H1 (cell line): ENCODE data around the gene ARL6IP4. TPM values are rescaled to one million over a fixed set of nuclear protein-coding genes. Genes with fewer than 3 reads are reported as not detected.

Experiments
- CTCF ChIA-PET: fragments of 300-600 bp; sonication (Branson Sonifier 250); formaldehyde crosslinking; loops from one replicate; lab custom pipeline; 2021; ENCODE audit not compliant: partially characterized antibody; lab: Charles Lee
- POLR2A ChIA-PET: fragments of 300-600 bp; sonication (Branson Sonifier 250); formaldehyde crosslinking; loops from one replicate; lab custom pipeline; 2021; ENCODE audit warnings: inconsistent platforms; ENCODE audit not compliant: partially characterized antibody; lab: Charles Lee
- DNase-seq, 2 experiments: peaks; one replicate each; pipeline versions ENCODE4 v3.0.0 to v3.0.0-alpha.2; 2010 to 2022; ENCODE audit warnings: low spot score in 2 of 2, low read depth in 1 of 2, mixed read lengths in 1 of 2
- FAIRE-seq: peaks from 2 replicates; lab custom pipeline; 2011; peaks lifted over from hg19 to GRCh38; lab: Jason Lieb, UNC
- H2AFZ ChIP-seq: 2 replicates; pipeline ENCODE4 v1.8.1; 2012; ENCODE audit warnings: low read length, inconsistent platforms
- H2AK5ac ChIP-seq: 2 replicates; pipeline ENCODE4 v1.6.1; 2013; ENCODE audit warnings: low read depth, low read length
- H2BK120ac ChIP-seq: replicated peaks from 2 replicates; pipeline ENCODE3; 2013; ENCODE audit warnings: low read depth, low read length, inconsistent platforms
- H2BK12ac ChIP-seq: 2 replicates; pipeline ENCODE4 v1.6.1; 2013; ENCODE audit warnings: low read depth, low read length
- H2BK15ac ChIP-seq: 2 replicates; pipeline ENCODE4 v1.6.1; 2013; ENCODE audit warnings: low read length
- H2BK20ac ChIP-seq: 2 replicates; pipeline ENCODE4 v1.6.1; 2013; ENCODE audit warnings: low read length
- H2BK5ac ChIP-seq: 2 replicates; pipeline ENCODE4 v1.6.1; 2013; ENCODE audit warnings: low read depth, low read length
- H3K14ac ChIP-seq: 2 replicates; pipeline ENCODE4 v1.6.1; 2013; ENCODE audit warnings: inconsistent platforms; ENCODE audit not compliant: insufficient read length
- H3K18ac ChIP-seq: 2 replicates; pipeline ENCODE4 v1.6.1; 2013; ENCODE audit warnings: low read length; ENCODE audit errors: extremely low read depth
- H3K23ac ChIP-seq: 2 replicates; pipeline ENCODE4 v1.6.1; 2013; ENCODE audit warnings: inconsistent platforms; ENCODE audit not compliant: insufficient read length
- H3K23me2 ChIP-seq: 2 replicates; pipeline ENCODE4 v1.6.1; 2013; ENCODE audit warnings: low read depth, low read length
- H3K27ac ChIP-seq: 2 replicates; pipeline ENCODE4 v1.6.1; 2011; ENCODE audit warnings: low read depth, low read length, inconsistent platforms
- H3K27me3 ChIP-seq, 4 experiments: replicated peaks in 1 of 4; 1 replicate in 1 of 4; 2 replicates in 3 of 4; pipeline versions ENCODE4 v1.6.1 to v1.8.1; 2011 to 2013; ENCODE audit warnings: low read length in 3 of 4, mild to moderate bottlenecking in 3 of 4, inconsistent platforms in 2 of 4, mixed read lengths in 2 of 4, moderate library complexity in 1 of 4; ENCODE audit not compliant: control insufficient read depth in 3 of 4, insufficient read depth in 3 of 4; ENCODE audit errors: extremely low read depth in 1 of 4
- H3K36me3 ChIP-seq, 4 experiments: 2 replicates each; pipeline versions ENCODE4 v1.6.1 to v1.8.1; 2011 to 2013; ENCODE audit warnings: mild to moderate bottlenecking in 4 of 4, low read length in 3 of 4, moderate library complexity in 2 of 4, control low read depth in 1 of 4, inconsistent platforms in 1 of 4; ENCODE audit not compliant: insufficient read depth in 4 of 4, control insufficient read depth in 2 of 4
- H3K4ac ChIP-seq: replicated peaks from 2 replicates; pipeline ENCODE3; 2013; ENCODE audit warnings: low read length, low read depth, mixed read lengths, inconsistent platforms; ENCODE audit not compliant: insufficient read length
- H3K4me1 ChIP-seq, 4 experiments: replicated peaks in 1 of 4; 1 replicate in 1 of 4; 2 replicates in 3 of 4; pipeline versions ENCODE4 v1.6.1 to v1.8.1; 2011 to 2013; ENCODE audit warnings: low read length in 3 of 4, inconsistent platforms in 2 of 4, mixed read lengths in 1 of 4; ENCODE audit not compliant: insufficient read depth in 4 of 4, control insufficient read depth in 3 of 4
- H3K4me2 ChIP-seq, 2 experiments: 2 replicates each; pipeline versions ENCODE4 v1.6.1 to v1.8.1; 2011 to 2013; ENCODE audit warnings: low read depth in 2 of 2, low read length in 2 of 2, control low read depth in 1 of 2, inconsistent platforms in 1 of 2, mild to moderate bottlenecking in 1 of 2; ENCODE audit not compliant: insufficient read depth in 1 of 2
- H3K4me3 ChIP-seq, 4 experiments: fragments of 200-600, 300-600 bp in 1 of 4; sonication (generic), shearing (Covaris generic), sonication (Bioruptor Twin) in 1 of 4; 2 replicates each; pipeline versions ENCODE4 v1.5.1 to v1.8.1; 2011 to 2016; ENCODE audit warnings: low read length in 4 of 4, low read depth in 3 of 4, control low read depth in 2 of 4, inconsistent platforms in 2 of 4, mild to moderate bottlenecking in 2 of 4, mixed read lengths in 1 of 4, moderate library complexity in 1 of 4; ENCODE audit not compliant: insufficient read depth in 2 of 4; ENCODE audit errors: extremely low read depth in 1 of 4
- H3K56ac ChIP-seq: replicated peaks from 2 replicates; pipeline ENCODE3; 2013; ENCODE audit warnings: low read depth, mild to moderate bottlenecking, mixed read lengths, low read length, inconsistent platforms; ENCODE audit not compliant: insufficient read length
- H3K79me1 ChIP-seq: 2 replicates; pipeline ENCODE4 v1.6.1; 2013; ENCODE audit warnings: low read depth, low read length, control low read depth
- H3K79me2 ChIP-seq, 2 experiments: 2 replicates each; pipeline versions ENCODE4 v1.6.1 to v1.8.1; 2012 to 2013; ENCODE audit warnings: low read length in 2 of 2, mild to moderate bottlenecking in 2 of 2, inconsistent platforms in 1 of 2; ENCODE audit not compliant: insufficient read depth in 2 of 2, control insufficient read depth in 1 of 2
- H3K9ac ChIP-seq, 4 experiments: replicated peaks in 1 of 4; 1 replicate in 1 of 4; 2 replicates in 3 of 4; pipeline versions ENCODE4 v1.6.1 to v1.8.1; 2011 to 2013; ENCODE audit warnings: low read depth in 3 of 4, low read length in 3 of 4, control low read depth in 2 of 4, mild to moderate bottlenecking in 2 of 4, moderate library complexity in 2 of 4, inconsistent platforms in 1 of 4; ENCODE audit errors: extremely low read depth in 1 of 4
- H3K9me3 ChIP-seq, 2 experiments: 2 replicates each; pipeline versions ENCODE4 v1.6.1 to v1.8.1; 2012 to 2013; ENCODE audit warnings: mild to moderate bottlenecking in 2 of 2, moderate library complexity in 2 of 2, control low read depth in 1 of 2, inconsistent platforms in 1 of 2, low read depth in 1 of 2, low read length in 1 of 2, mixed read lengths in 1 of 2; ENCODE audit not compliant: insufficient read depth in 2 of 2
- H4K20me1 ChIP-seq, 2 experiments: replicated peaks in 1 of 2; 2 replicates each; pipeline versions ENCODE3 to v1.8.1; 2011 to 2013; ENCODE audit warnings: inconsistent platforms in 2 of 2, low read length in 2 of 2, mild to moderate bottlenecking in 1 of 2; ENCODE audit not compliant: insufficient read depth in 2 of 2, control insufficient read depth in 1 of 2
- H4K5ac ChIP-seq: 2 replicates; pipeline ENCODE4 v1.6.1; 2013; ENCODE audit warnings: low read length, low read depth, mixed read lengths, inconsistent platforms; ENCODE audit not compliant: insufficient read length
- H4K8ac ChIP-seq: 2 replicates; pipeline ENCODE4 v1.8.0; 2013; ENCODE audit warnings: mild to moderate bottlenecking, moderate library complexity, low read length, inconsistent platforms; ENCODE audit not compliant: insufficient read depth; ENCODE audit errors: extremely low read depth
- H4K91ac ChIP-seq: replicated peaks from 2 replicates; pipeline ENCODE3; 2013; ENCODE audit warnings: low read length, mixed read lengths, inconsistent platforms; ENCODE audit not compliant: insufficient read length
- BACH1 ChIP-seq: IDR thresholded peaks from 2 replicates; pipeline ENCODE4 v1.6.1; 2012; ENCODE audit warnings: low read length, improper control_type of control experiment
- BCL11A ChIP-seq, 2 experiments: IDR thresholded peaks; one replicate each; pipeline ENCODE4 v1.6.1; 2011; ENCODE audit warnings: low read depth in 2 of 2, low read length in 2 of 2, mild to moderate bottlenecking in 2 of 2
- BRCA1 ChIP-seq: IDR thresholded peaks from 2 replicates; pipeline ENCODE4 v1.6.1; 2012; ENCODE audit warnings: low read depth, low read length, improper control_type of control experiment
- EP300 ChIP-seq, 2 experiments: IDR thresholded peaks; 1 replicate in 1 of 2; 2 replicates in 1 of 2; pipeline ENCODE4 v1.6.1; 2011 to 2012; ENCODE audit warnings: low read depth in 2 of 2, low read length in 2 of 2, mild to moderate bottlenecking in 2 of 2, borderline replicate concordance in 1 of 2, inconsistent platforms in 1 of 2, moderate library complexity in 1 of 2
- FOSL1 ChIP-seq: IDR thresholded peaks from 2 replicates; pipeline ENCODE4 v1.6.1; 2011; ENCODE audit warnings: mild to moderate bottlenecking, low read depth, low read length, moderate library complexity; ENCODE audit not compliant: insufficient read depth
- JUND ChIP-seq: IDR thresholded peaks from 2 replicates; pipeline ENCODE4 v1.6.1; 2011; ENCODE audit warnings: mild to moderate bottlenecking, improper control_type of control experiment, low read length
- KDM5A ChIP-seq: fragments of 200-600 bp; IDR thresholded peaks from 2 replicates; pipeline ENCODE4 v1.7.1; 2012; ENCODE audit warnings: mild to moderate bottlenecking, low read length, inconsistent platforms, mixed read lengths
- MAFK ChIP-seq: IDR thresholded peaks from 2 replicates; pipeline ENCODE4 v1.6.1; 2012; ENCODE audit warnings: low read depth, mild to moderate bottlenecking, improper control_type of control experiment, low read length
- RNF2 ChIP-seq: fragments of 200-900, 300-1000 bp; sonication (generic); IDR thresholded peaks from 2 replicates; pipeline ENCODE4 v1.7.1; 2016; ENCODE audit warnings: borderline replicate concordance, low read depth, mild to moderate bottlenecking, antibody characterized with exemption, low read length; ENCODE audit not compliant: poor library complexity, severe bottlenecking; ENCODE audit errors: missing control alignments
- WGBS, 2 experiments: shearing (Covaris generic) in 1 of 2; methylation state at CpG; one replicate each; pipeline versions ENCODE4 v1.1.6 to v1.1.7; 2013 to 2015; ENCODE audit warnings: low lambda C conversion rate in 2 of 2, mixed read lengths in 2 of 2, inconsistent platforms in 1 of 2, low coverage in 1 of 2, missing lambda C conversion rate in 1 of 2; ENCODE audit not compliant: insufficient replicate concordance in 2 of 2, insufficient coverage in 1 of 2, insufficient read length in 1 of 2; ENCODE audit errors: extremely low coverage in 1 of 2, missing lambda C conversion rate in 1 of 2; 5-methylcytosine and 5-hydroxymethylcytosine counted together
- polyA plus RNA-seq, 7 experiments: library from polyadenylated mRNA; depleted of rRNA in 3 of 7; stranded (reverse) in 5 of 7; unstranded in 2 of 7; fragments of >200 nt in 5 of 7; fragments of 200-250 nt in 2 of 7; gene quantifications; 1 replicate in 5 of 7; 2 replicates in 1 of 7; 4 replicates in 1 of 7; pipeline versions ENCODE4 v1.2.1 to v1.2.3, GENCODE V29; 2011 to 2013; ENCODE audit warnings: missing spikeins in 2 of 7, mixed read lengths in 2 of 7
- total RNA-seq: library from RNA; stranded (reverse); fragmentation: NEBNext Ultra II Directional; extraction: Animal tissue kit (Norgen Biotek cat#: 25700); gene quantifications from 2 replicates; pipeline ENCODE4 v1.2.1, GENCODE V29; 2021
- TF ChIP-seq, protein P1 (sequence below), 3 experiments: IDR thresholded peaks; 1 replicate in 2 of 3; 2 replicates in 1 of 3; pipeline versions ENCODE4 v1.5.1 to v1.6.1; 2011; ENCODE audit warnings: low read length in 3 of 3, mild to moderate bottlenecking in 3 of 3, inconsistent platforms in 2 of 3, low read depth in 1 of 3, moderate library complexity in 1 of 3; ENCODE audit not compliant: insufficient read depth in 1 of 3; ENCODE audit errors: control extremely low read depth in 1 of 3

ARL6IP4 gene
- total and polyA plus RNA-seq, 2 of the 8 experiments (the other 6 are each of a cell fraction or from before 2014, with no cell fraction given), result 76.4 to 109 TPM

DNA sequence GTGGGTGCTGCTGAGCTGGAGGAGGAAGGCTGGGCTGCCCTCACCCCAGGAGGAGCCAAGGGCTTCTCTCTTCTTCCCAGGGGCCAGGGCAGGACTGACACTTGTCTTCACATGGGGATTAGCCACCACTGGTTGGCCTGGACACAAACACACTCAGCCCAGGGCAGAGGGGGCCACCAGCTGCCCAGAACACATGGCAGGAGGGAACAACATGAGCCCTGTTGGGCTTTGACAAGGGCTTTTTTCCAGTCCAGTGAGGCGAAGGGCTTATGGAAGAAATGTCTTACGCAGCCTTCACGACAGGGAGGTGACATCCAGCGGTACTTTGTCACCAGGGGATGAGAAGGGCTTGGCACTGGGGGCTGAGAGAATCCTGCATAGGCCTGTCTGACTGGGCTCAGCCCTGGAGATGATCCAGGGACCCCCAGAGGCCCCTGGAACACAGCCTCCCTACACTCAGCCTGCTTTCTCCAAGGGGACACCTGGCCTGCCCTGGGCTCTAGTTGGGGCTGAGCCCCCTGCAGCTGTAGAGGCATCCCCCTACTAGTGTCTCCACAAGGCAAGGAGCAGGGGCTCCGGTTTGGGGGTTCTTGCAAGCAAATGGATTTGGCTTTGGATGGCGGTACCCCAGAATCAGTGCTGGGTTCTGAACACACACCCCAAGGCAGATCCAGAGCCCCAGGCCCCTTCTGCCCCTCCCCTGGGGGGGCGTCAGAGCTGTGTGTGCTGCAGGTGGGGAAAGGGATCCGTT is 18.9 kb downstream of the ARL6IP4 start:
- Histone ChIP-seq H3K79me2 (no peaks in the 10 kb centered on the region), H2AK5ac (no peak overlapping the region), H3K27me3 (no peaks in the 10 kb centered on the region), H3K4me2 (no peak overlapping the region), H3K18ac (no peak overlapping the region), H3K14ac (no peak overlapping the region), H4K8ac (no peak overlapping the region; the same call in 1 of the 2 replicates), H3K36me3 (no peaks in the 10 kb centered on the region), H3K4me1 (no peaks in the 10 kb centered on the region), H3K4me3 (no peak overlapping the region), H4K20me1 (no peaks in the 10 kb centered on the region), H2AFZ (no peak overlapping the region), H4K91ac (no peak overlapping the region), H3K23me2 (no peaks in the 10 kb centered on the region), H2BK120ac (no peak overlapping the region), H2BK20ac (no peak overlapping the region), H3K79me1 (no peaks in the 10 kb centered on the region), H3K4ac (no peak overlapping the region), H3K27ac (no peak overlapping the region), H3K9ac (no peak overlapping the region), H3K23ac (no peak overlapping the region), H2BK12ac (no peak overlapping the region), H3K9me3 (no peaks in the 10 kb centered on the region), H3K56ac (no peak overlapping the region), H2BK15ac (no peak overlapping the region), H2BK5ac (no peak overlapping the region), H4K5ac (no peak overlapping the region)
- ChIA-PET POLR2A (no interaction called here), CTCF (interaction anchor here (0.8 to 3.5 kb wide), 9 partner anchors 8 to 239 kb away, joined by 3 to 13 read pairs (median 5); no protein-coding TSS in a partner anchor)
- FAIRE-seq (no peak), DNase-seq (no peak)
- WGBS, 2 experiments, result 89% methylated on average over 6 of the region's 8 CpGs; no CpG with 5 or more reads in 1 of the 2 experiments
- no peak for TF ChIP-seq MAFK
- TF ChIP-seq, protein P1, sequence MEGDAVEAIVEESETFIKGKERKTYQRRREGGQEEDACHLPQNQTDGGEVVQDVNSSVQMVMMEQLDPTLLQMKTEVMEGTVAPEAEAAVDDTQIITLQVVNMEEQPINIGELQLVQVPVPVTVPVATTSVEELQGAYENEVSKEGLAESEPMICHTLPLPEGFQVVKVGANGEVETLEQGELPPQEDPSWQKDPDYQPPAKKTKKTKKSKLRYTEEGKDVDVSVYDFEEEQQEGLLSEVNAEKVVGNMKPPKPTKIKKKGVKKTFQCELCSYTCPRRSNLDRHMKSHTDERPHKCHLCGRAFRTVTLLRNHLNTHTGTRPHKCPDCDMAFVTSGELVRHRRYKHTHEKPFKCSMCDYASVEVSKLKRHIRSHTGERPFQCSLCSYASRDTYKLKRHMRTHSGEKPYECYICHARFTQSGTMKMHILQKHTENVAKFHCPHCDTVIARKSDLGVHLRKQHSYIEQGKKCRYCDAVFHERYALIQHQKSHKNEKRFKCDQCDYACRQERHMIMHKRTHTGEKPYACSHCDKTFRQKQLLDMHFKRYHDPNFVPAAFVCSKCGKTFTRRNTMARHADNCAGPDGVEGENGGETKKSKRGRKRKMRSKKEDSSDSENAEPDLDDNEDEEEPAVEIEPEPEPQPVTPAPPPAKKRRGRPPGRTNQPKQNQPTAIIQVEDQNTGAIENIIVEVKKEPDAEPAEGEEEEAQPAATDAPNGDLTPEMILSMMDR (IDR thresholded peaks at IDR 0.05; ENCODE audit: control extremely low read depth in 1 of 3, insufficient read depth in 1 of 3, low read depth in 1 of 3, low read length in 3 of 3), result no peak
- no peak for TF ChIP-seq FOSL1
- no peak for TF ChIP-seq BACH1
- TF ChIP-seq EP300 (IDR thresholded peaks at IDR 0.05; ENCODE audit: borderline replicate concordance in 1 of 2, low read depth in 2 of 2, low read length in 2 of 2), result no peak
- TF ChIP-seq JUND, result no peak
- TF ChIP-seq KDM5A, result no peak
- TF ChIP-seq BRCA1, result no peak
- no peak for TF ChIP-seq BCL11A (IDR thresholded peaks at IDR 0.05; ENCODE audit: low read depth in 2 of 2, low read length in 2 of 2)
- TF ChIP-seq RNF2, result no peak
